SK-N-SH treated with all-trans-retinoic acid at 6 μM for 48 hours (cell line): ENCODE results near the gene NFU1.
"Not testable (repeated sequence)": the region's sequence is repeated elsewhere in the genome, so short reads cannot be mapped to it uniquely, and the experiment has no call there.

Experiments used
- ATAC-seq: fragments of 200-7000 bp; cut with Tn5 transposase; 3 replicates; pipeline ENCODE4 v1.9.1; 2020; ENCODE audit warnings: mild to moderate bottlenecking, moderate library complexity
- GLIS3 ChIP-seq: fragments of 250-450 bp; sonication (Bioruptor Pico); IDR thresholded peaks from 2 replicates; pipeline ENCODE4 v1.5.0; 2020; ENCODE audit warnings: mild to moderate bottlenecking, moderate library complexity
- ISL1 ChIP-seq: fragments of 250-450 bp; sonication (Bioruptor Pico); IDR thresholded peaks from 2 replicates; pipeline ENCODE4 v2.1.2; 2022; ENCODE audit warnings: mild to moderate bottlenecking, moderate library complexity
- OSR1 ChIP-seq: fragments of 250-450 bp; sonication (Bioruptor Pico); IDR thresholded peaks from 2 replicates; pipeline ENCODE4 v1.8.0; 2022; ENCODE audit warnings: moderate library complexity, mild to moderate bottlenecking, inconsistent platforms
- PPARA ChIP-seq: fragments of 250-450 bp; sonication (Bioruptor Pico); IDR thresholded peaks from 2 replicates; pipeline ENCODE4 v1.5.0; 2020; ENCODE audit warnings: mild to moderate bottlenecking, borderline replicate concordance
- RARB ChIP-seq: fragments of 250-450 bp; sonication (Bioruptor Pico); IDR thresholded peaks from 2 replicates; pipeline ENCODE4 v1.8.0; 2021; ENCODE audit warnings: mild to moderate bottlenecking, moderate library complexity
- TOX ChIP-seq: fragments of 250-450 bp; sonication (Bioruptor Pico); IDR thresholded peaks from 2 replicates; pipeline ENCODE4 v1.8.0; 2021; ENCODE audit warnings: mild to moderate bottlenecking, moderate library complexity, borderline replicate concordance
- ZNF8 ChIP-seq: fragments of 450-650 bp; formaldehyde crosslinking; IDR thresholded peaks from 2 replicates; pipeline ENCODE4 v1.5.0; 2020; ENCODE audit warnings: mild to moderate bottlenecking, moderate library complexity
- TF ChIP-seq, protein P1 (sequence below): fragments of 250-450 bp; sonication (Bioruptor Pico); IDR thresholded peaks from 2 replicates; pipeline ENCODE4 v1.5.0; 2020; ENCODE audit warnings: mild to moderate bottlenecking, moderate library complexity
- TF ChIP-seq, protein P2 (sequence below): fragments of 250-450 bp; sonication (Bioruptor Pico); IDR thresholded peaks from 2 replicates; pipeline ENCODE4 v1.8.0; 2021; ENCODE audit warnings: low read depth, mild to moderate bottlenecking, moderate library complexity, borderline replicate concordance
- TF ChIP-seq, protein P3 (sequence below): fragments of 250-450 bp; sonication (Bioruptor Pico); IDR thresholded peaks from 2 replicates; pipeline ENCODE4 v1.5.1; 2020; ENCODE audit warnings: low read depth, mild to moderate bottlenecking, moderate library complexity
- TF ChIP-seq, protein P4 (sequence below): fragments of 250-450 bp; sonication (Bioruptor Pico); IDR thresholded peaks from 2 replicates; pipeline ENCODE4 v1.8.0; 2020; ENCODE audit warnings: mild to moderate bottlenecking, moderate library complexity, borderline replicate concordance

Gene NFU1

DNA sequence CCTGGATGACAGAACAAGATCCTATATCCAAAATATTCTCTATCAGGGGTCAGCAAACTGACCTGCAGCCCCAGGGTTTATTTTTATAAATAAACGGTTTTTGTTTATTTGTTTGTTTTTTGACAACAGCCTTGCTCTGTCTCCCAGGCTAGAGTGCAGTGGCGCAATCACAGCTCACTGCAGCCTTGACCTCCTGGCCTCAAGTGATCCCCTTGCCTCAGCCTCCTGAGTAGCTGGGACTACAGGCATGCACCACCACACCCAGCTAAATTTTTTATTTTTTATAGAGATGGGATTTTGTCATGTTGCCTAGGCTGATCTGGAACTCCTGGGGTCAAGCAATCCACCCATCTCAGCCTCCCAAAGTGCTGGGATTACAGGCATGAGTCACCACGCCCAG, 82.3 kb downstream of the NFU1 start:
- ATAC-seq, result not testable (repeated sequence)

DNA sequence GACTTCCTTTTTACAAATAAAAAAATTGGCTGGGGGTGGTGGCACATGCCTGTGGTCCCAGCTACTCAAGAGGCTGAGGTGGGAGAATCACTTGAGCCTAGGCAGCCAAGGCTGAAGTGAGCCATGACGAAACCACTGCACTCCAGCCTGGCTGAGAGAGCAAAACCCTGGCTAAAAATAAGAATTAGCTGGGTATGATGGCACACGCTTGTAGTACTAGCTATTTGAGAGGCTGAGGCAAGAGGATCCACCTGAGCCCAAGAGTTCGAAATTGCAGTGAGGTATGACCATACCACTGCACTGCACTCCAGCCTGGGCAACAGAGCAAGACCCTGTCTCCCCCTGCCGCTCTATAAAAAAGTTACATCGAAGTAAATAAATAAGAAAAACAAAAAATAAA, 83.9 kb downstream of the NFU1 start:
- ATAC-seq, result no peak
- no peak for TF ChIP-seq ZNF8 (CRISPR knock-in tag)
- TF ChIP-seq, protein P1, sequence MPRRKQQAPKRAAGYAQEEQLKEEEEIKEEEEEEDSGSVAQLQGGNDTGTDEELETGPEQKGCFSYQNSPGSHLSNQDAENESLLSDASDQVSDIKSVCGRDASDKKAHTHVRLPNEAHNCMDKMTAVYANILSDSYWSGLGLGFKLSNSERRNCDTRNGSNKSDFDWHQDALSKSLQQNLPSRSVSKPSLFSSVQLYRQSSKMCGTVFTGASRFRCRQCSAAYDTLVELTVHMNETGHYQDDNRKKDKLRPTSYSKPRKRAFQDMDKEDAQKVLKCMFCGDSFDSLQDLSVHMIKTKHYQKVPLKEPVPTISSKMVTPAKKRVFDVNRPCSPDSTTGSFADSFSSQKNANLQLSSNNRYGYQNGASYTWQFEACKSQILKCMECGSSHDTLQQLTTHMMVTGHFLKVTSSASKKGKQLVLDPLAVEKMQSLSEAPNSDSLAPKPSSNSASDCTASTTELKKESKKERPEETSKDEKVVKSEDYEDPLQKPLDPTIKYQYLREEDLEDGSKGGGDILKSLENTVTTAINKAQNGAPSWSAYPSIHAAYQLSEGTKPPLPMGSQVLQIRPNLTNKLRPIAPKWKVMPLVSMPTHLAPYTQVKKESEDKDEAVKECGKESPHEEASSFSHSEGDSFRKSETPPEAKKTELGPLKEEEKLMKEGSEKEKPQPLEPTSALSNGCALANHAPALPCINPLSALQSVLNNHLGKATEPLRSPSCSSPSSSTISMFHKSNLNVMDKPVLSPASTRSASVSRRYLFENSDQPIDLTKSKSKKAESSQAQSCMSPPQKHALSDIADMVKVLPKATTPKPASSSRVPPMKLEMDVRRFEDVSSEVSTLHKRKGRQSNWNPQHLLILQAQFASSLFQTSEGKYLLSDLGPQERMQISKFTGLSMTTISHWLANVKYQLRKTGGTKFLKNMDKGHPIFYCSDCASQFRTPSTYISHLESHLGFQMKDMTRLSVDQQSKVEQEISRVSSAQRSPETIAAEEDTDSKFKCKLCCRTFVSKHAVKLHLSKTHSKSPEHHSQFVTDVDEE (CRISPR knock-in tag), result no peak
- TF ChIP-seq, protein P2, sequence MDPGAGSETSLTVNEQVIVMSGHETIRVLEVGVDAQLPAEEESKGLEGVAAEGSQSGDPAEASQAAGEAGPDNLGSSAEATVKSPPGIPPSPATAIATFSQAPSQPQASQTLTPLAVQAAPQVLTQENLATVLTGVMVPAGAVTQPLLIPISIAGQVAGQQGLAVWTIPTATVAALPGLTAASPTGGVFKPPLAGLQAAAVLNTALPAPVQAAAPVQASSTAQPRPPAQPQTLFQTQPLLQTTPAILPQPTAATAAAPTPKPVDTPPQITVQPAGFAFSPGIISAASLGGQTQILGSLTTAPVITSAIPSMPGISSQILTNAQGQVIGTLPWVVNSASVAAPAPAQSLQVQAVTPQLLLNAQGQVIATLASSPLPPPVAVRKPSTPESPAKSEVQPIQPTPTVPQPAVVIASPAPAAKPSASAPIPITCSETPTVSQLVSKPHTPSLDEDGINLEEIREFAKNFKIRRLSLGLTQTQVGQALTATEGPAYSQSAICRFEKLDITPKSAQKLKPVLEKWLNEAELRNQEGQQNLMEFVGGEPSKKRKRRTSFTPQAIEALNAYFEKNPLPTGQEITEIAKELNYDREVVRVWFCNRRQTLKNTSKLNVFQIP, result no peak

DNA sequence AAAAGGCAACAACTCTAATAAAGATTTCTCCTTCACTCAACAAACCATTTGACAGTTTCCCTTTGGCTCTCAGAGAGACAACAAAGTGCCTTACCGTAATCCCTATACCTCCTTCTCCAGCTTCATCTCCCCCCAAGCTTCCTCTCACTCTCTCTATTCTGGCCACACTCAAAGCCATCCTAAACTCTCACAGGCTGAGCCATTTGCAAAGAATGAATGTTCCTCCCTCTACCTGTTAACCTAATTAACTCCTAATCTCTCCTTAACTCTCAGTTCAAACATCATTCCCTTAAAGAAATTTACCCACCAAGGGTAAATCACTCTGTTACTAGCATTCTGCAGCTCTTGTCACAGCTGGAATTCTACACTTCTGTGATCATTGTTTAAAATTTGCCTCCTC, 88.5 kb downstream of the NFU1 start:
- TF ChIP-seq ZNF8 (CRISPR knock-in tag) (no peak), TOX (CRISPR knock-in tag) (no peak), OSR1 (CRISPR knock-in tag) (no peak), RARB (CRISPR knock-in tag) (no peak), ISL1 (CRISPR knock-in tag) (no peak), PPARA (CRISPR knock-in tag) (no peak), GLIS3 (no peak)
- TF ChIP-seq, protein P3, sequence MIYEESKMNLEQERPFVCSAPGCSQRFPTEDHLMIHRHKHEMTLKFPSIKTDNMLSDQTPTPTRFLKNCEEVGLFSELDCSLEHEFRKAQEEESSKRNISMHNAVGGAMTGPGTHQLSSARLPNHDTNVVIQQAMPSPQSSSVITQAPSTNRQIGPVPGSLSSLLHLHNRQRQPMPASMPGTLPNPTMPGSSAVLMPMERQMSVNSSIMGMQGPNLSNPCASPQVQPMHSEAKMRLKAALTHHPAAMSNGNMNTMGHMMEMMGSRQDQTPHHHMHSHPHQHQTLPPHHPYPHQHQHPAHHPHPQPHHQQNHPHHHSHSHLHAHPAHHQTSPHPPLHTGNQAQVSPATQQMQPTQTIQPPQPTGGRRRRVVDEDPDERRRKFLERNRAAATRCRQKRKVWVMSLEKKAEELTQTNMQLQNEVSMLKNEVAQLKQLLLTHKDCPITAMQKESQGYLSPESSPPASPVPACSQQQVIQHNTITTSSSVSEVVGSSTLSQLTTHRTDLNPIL, result no peak
- TF ChIP-seq, protein P2, result no peak
- TF ChIP-seq, protein P4, sequence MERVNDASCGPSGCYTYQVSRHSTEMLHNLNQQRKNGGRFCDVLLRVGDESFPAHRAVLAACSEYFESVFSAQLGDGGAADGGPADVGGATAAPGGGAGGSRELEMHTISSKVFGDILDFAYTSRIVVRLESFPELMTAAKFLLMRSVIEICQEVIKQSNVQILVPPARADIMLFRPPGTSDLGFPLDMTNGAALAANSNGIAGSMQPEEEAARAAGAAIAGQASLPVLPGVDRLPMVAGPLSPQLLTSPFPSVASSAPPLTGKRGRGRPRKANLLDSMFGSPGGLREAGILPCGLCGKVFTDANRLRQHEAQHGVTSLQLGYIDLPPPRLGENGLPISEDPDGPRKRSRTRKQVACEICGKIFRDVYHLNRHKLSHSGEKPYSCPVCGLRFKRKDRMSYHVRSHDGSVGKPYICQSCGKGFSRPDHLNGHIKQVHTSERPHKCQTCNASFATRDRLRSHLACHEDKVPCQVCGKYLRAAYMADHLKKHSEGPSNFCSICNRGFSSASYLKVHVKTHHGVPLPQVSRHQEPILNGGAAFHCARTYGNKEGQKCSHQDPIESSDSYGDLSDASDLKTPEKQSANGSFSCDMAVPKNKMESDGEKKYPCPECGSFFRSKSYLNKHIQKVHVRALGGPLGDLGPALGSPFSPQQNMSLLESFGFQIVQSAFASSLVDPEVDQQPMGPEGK (CRISPR knock-in tag), result no peak
- ATAC-seq, result no peak
